ENCODE data around the gene LRRC58.
"Not testable (repeated sequence)": the region's sequence is repeated elsewhere in the genome, so short reads cannot be mapped to it uniquely, and the experiment has no call there.

Gene LRRC58

GRCh38 chr3:120339362-120339761 lies 9.8 kb downstream of the LRRC58 start:
- no peak for DNase-seq (ENCODE audit: low read depth)

- no peak for DNase-seq (ENCODE audit: low read depth)
Observed at GRCh38 chr3:120338517-120338916, 10.6 kb downstream of the LRRC58 start.

GRCh38 chr3:120332646-120333045 lies 16.5 kb downstream of the LRRC58 start:
- no peak for DNase-seq (ENCODE audit: low read depth)

- no peak for DNase-seq (ENCODE audit: low read depth)
Observed at GRCh38 chr3:120331076-120331475, 18.1 kb downstream of the LRRC58 start.

GRCh38 chr3:120326784-120327183 lies 22.4 kb downstream of the LRRC58 start:
- DNase-seq (ENCODE audit: low read depth), result no peak

GRCh38 chr3:120324190-120324589 lies 25.0 kb downstream of the LRRC58 start:
- DNase-seq (ENCODE audit: low read depth), result no peak

GRCh38 chr3:120323761-120324160 lies 25.4 kb downstream of the LRRC58 start:
- DNase-seq (ENCODE audit: low read depth), result not testable (repeated sequence)

GRCh38 chr3:120311863-120312794 lies 37.0 kb downstream of the LRRC58 start:
- no peak for DNase-seq (ENCODE audit: low read depth)

- DNase-seq (ENCODE audit: low read depth), result no peak
Observed at GRCh38 chr3:120306519-120307455, 42.4 kb downstream of the LRRC58 start.

GRCh38 chr3:120304616-120305015 lies 44.5 kb downstream of the LRRC58 start:
- DNase-seq (ENCODE audit: low read depth), result no peak

GRCh38 chr3:120302361-120302760 lies 46.8 kb downstream of the LRRC58 start:
- no peak for DNase-seq (ENCODE audit: low read depth)

GRCh38 chr3:120300971-120301370 lies 48.2 kb downstream of the LRRC58 start:
- no peak for DNase-seq (ENCODE audit: low read depth)

- no peak for DNase-seq (ENCODE audit: low read depth)
Observed at GRCh38 chr3:120299403-120299802, 49.8 kb downstream of the LRRC58 start.

GRCh38 chr3:120298996-120299395 lies 50.2 kb downstream of the LRRC58 start:
- no peak for DNase-seq (ENCODE audit: low read depth)

GRCh38 chr3:120291552-120291951 lies 57.6 kb downstream of the LRRC58 start:
- not testable (repeated sequence) for DNase-seq (ENCODE audit: low read depth)

GRCh38 chr3:120289636-120290035 lies 59.5 kb downstream of the LRRC58 start:
- DNase-seq (ENCODE audit: low read depth), result no peak

- DNase-seq (ENCODE audit: low read depth), result no peak
Observed at GRCh38 chr3:120286465-120286864, 62.7 kb downstream of the LRRC58 start.

- DNase-seq (ENCODE audit: low read depth), result no peak
Observed at GRCh38 chr3:120285508-120285841, 63.7 kb downstream of the LRRC58 start.

GRCh38 chr3:120284747-120285507 lies 64.2 kb downstream of the LRRC58 start, which contains the start of gene GPR156:
Gene GPR156, minus strand, starts transcription at chr3:120285222. Its CDS starts 41,124 bp downstream, at chr3:120244098.
- no peak for DNase-seq (ENCODE audit: low read depth)

GRCh38 chr3:120281261-120281660 lies 67.9 kb downstream of the LRRC58 start:
- DNase-seq (ENCODE audit: low read depth), result no peak

- no peak for DNase-seq (ENCODE audit: low read depth)
Observed at GRCh38 chr3:120280566-120280965, 68.6 kb downstream of the LRRC58 start.

- DNase-seq (ENCODE audit: low read depth), result no peak
Observed at GRCh38 chr3:120280026-120280425, 69.1 kb downstream of the LRRC58 start.

All from stimulated activated CD8-positive, alpha-beta memory T cell treated with anti-CD3 and anti-CD28 coated beads, Interleukin-15, amount 100 ng/mL, for 24 hours (primary cell).